ENCODE data around the gene KCNJ15.

GRCh38 chr21:38267136-38267755 is 10.5 kb downstream of the KCNJ15 start:
- TF ChIP-seq CTCF (IDR thresholded peaks at IDR 0.05) = no peak
- no peak for TF ChIP-seq EP300 (IDR thresholded peaks at IDR 0.05)
- no peak for TF ChIP-seq POLR2A (IDR thresholded peaks at IDR 0.05)
